Natural killer cell (primary cell): Measurements from ENCODE around the gene SMCHD1. TPM values are rescaled to one million over a fixed set of nuclear protein-coding genes. Genes with fewer than 3 reads are reported as not detected.
"Not testable (repeated sequence)": the region's sequence is repeated elsewhere in the genome, so short reads cannot be mapped to it uniquely, and the experiment has no call there.

Source experiments
- ATAC-seq, 3 donors: fragments of 150-1000 bp in 2 of 3; fragments of 200-7000 bp in 1 of 3; cut with Tn5 transposase; 1 replicate in 1 of 3; 2 replicates in 2 of 3; pipeline ENCODE4 v1.10.0; 2021; ENCODE audit warnings: mild to moderate bottlenecking in 2 of 3, moderate library complexity in 2 of 3
- DNase-seq, 2 donors: peaks; one replicate each; pipeline versions ENCODE4 v3.0.0 to v3.0.0-alpha.2; 2013 to 2021; ENCODE audit warnings: mixed read lengths in 1 of 2
- H3K27ac ChIP-seq: one replicate; pipeline ENCODE4 v1.5.1; 2013; ENCODE audit warnings: mild to moderate bottlenecking, low read length
- H3K27me3 ChIP-seq: one replicate; pipeline ENCODE4 v1.6.1; 2013; ENCODE audit warnings: low read length; ENCODE audit not compliant: control insufficient read depth, insufficient read depth
- H3K36me3 ChIP-seq: one replicate; pipeline ENCODE4 v1.6.1; 2013; ENCODE audit warnings: low read length; ENCODE audit not compliant: control insufficient read depth, insufficient read depth
- H3K4me1 ChIP-seq: one replicate; pipeline ENCODE4 v1.6.1; 2013; ENCODE audit warnings: low read length; ENCODE audit not compliant: control insufficient read depth, insufficient read depth
- H3K4me3 ChIP-seq: one replicate; pipeline ENCODE4 v1.5.1; 2013; ENCODE audit warnings: low read length
- H3K9me3 ChIP-seq: one replicate; pipeline ENCODE4 v1.6.1; 2013; ENCODE audit warnings: low read length; ENCODE audit not compliant: control insufficient read depth, insufficient read depth
- H3K27ac Mint-ChIP-seq, 2 donors: one replicate each; pipeline ENCODE4 v1.8.0; 2022; ENCODE audit warnings: mild to moderate bottlenecking in 2 of 2, mixed read lengths in 2 of 2, moderate library complexity in 1 of 2
- H3K27me3 Mint-ChIP-seq, 2 donors: one replicate each; pipeline ENCODE4 v1.8.0; 2022; ENCODE audit warnings: low read depth in 2 of 2, mixed read lengths in 2 of 2
- H3K36me3 Mint-ChIP-seq: one replicate; pipeline ENCODE4 v1.8.0; 2022; ENCODE audit warnings: mixed read lengths
- H3K4me1 Mint-ChIP-seq, 2 donors: one replicate each; pipeline ENCODE4 v1.8.0; 2022; ENCODE audit warnings: mixed read lengths in 2 of 2
- H3K4me3 Mint-ChIP-seq: one replicate; pipeline ENCODE4 v1.8.0; 2022; ENCODE audit warnings: mild to moderate bottlenecking, moderate library complexity, mixed read lengths
- H3K9me3 Mint-ChIP-seq, 2 donors: one replicate each; pipeline ENCODE4 v1.8.0; 2022; ENCODE audit warnings: mixed read lengths in 2 of 2
- CTCF ChIP-seq: fragments of 200-600 bp; IDR thresholded peaks from one replicate; pipeline ENCODE4 v1.8.0; 2022; ENCODE audit warnings: antibody characterized with exemption
- WGBS: methylation state at CpG from one replicate; pipeline ENCODE4 v1.1.7; 2013; ENCODE audit warnings: missing lambda C conversion rate; ENCODE audit not compliant: insufficient coverage; 5-methylcytosine and 5-hydroxymethylcytosine counted together
- intact Hi-C: fragments of 100-400 bp; cut with micrococcal nuclease; formaldehyde crosslinking; loops from one replicate; pipeline ENCODE4 v1.14.2; 2022
- total RNA-seq, 4 donors: library from RNA; stranded (reverse); fragments of 120-200 nt in 1 of 4; gene quantifications; one replicate each; pipeline versions ENCODE4 v1.2.3 to v1.2.4, GENCODE V29; 2013 to 2022

SMCHD1 gene
- total RNA-seq, 3 donors from 2014 or later (not counting 1 experiment from before 2014, with no cell fraction given), result 200 to 240 (median 203) TPM

GRCh38 chr18:2850816-2851215 is 195.3 kb downstream of the SMCHD1 start:
- Histone ChIP-seq H3K27me3 (peaks cover 35% of the 10 kb centered on the region), H3K4me1 (peaks cover 21% of the 10 kb centered on the region), H3K4me3 (no peak overlapping the region), H3K27ac (no peak overlapping the region), H3K36me3 (no peaks in the 10 kb centered on the region), H3K9me3 (no peaks in the 10 kb centered on the region)
- WGBS, result 94% methylated on average over 2 of the region's 2 CpGs
- Mint-ChIP-seq H3K9me3 (no peaks in the 10 kb centered on the region), H3K4me1 (peaks cover 20 to 27% of the 10 kb centered on the region in 2 donors), H3K27ac (no peak overlapping the region), H3K36me3 (no peaks in the 10 kb centered on the region), H3K27me3 (peaks cover 42% of the 10 kb centered on the region in 2 donors), H3K4me3 (no peak overlapping the region)
- no peak for TF ChIP-seq CTCF
- ATAC-seq (no peak), DNase-seq (no peak)
- intact Hi-C loops, result no loop called here

- peaks cover 15 to 17% of the 10 kb centered on the region in 2 donors for H3K4me1 Mint-ChIP-seq
- Histone ChIP-seq H3K27ac (no peak overlapping the region), H3K36me3 (no peaks in the 10 kb centered on the region), H3K4me1 (peaks cover 13% of the 10 kb centered on the region), H3K4me3 (no peak overlapping the region), H3K9me3 (no peaks in the 10 kb centered on the region), H3K27me3 (peaks cover 31% of the 10 kb centered on the region)
- no peak for TF ChIP-seq CTCF
- H3K27ac Mint-ChIP-seq, result no peak overlapping the region
- no peaks in the 10 kb centered on the region for H3K9me3 Mint-ChIP-seq
- no peaks in the 10 kb centered on the region for H3K36me3 Mint-ChIP-seq
- intact Hi-C loops, result no loop called here
- ATAC-seq (no peak), DNase-seq (no peak)
- peaks cover 34 to 37% of the 10 kb centered on the region in 2 donors for H3K27me3 Mint-ChIP-seq
- WGBS, result 93% methylated on average over 7 of the region's 8 CpGs
- H3K4me3 Mint-ChIP-seq, result no peak overlapping the region
These were observed 196.2 kb downstream of the SMCHD1 start for GRCh38 chr18:2851771-2852170.

GRCh38 chr18:2852460-2852859 is 196.9 kb downstream of the SMCHD1 start:
- H3K27ac Mint-ChIP-seq, intact Hi-C loops, H3K36me3 ChIP-seq, ATAC-seq, H3K4me1 ChIP-seq, H3K36me3 Mint-ChIP-seq, H3K4me3 ChIP-seq, H3K27ac ChIP-seq, DNase-seq, H3K4me3 Mint-ChIP-seq, H3K9me3 ChIP-seq, H3K9me3 Mint-ChIP-seq: not testable (repeated sequence)
- Mint-ChIP-seq H3K27me3 (peaks cover 34 to 35% of the 10 kb centered on the region in 2 donors), H3K4me1 (peaks cover 14 to 15% of the 10 kb centered on the region in 2 donors)
- H3K27me3 ChIP-seq, result peaks cover 29% of the 10 kb centered on the region
- 88% methylated on average over 11 of the region's 12 CpGs for WGBS

- peaks cover 5 to 7% of the 10 kb centered on the region in 2 donors for H3K4me1 Mint-ChIP-seq
- intact Hi-C loops, result no loop called here
- Histone ChIP-seq H3K4me1 (peaks cover under 1% of the 10 kb centered on the region), H3K27me3 (peaks cover 22% of the 10 kb centered on the region), H3K27ac (no peak overlapping the region), H3K36me3 (no peaks in the 10 kb centered on the region), H3K4me3 (no peak overlapping the region), H3K9me3 (no peaks in the 10 kb centered on the region)
- TF ChIP-seq CTCF, result no peak
- ATAC-seq (no peak), DNase-seq (no peak)
- H3K27ac Mint-ChIP-seq, result no peak overlapping the region
- no peaks in the 10 kb centered on the region for H3K9me3 Mint-ChIP-seq
- no peaks in the 10 kb centered on the region for H3K36me3 Mint-ChIP-seq
- peaks cover 26 to 29% of the 10 kb centered on the region in 2 donors for H3K27me3 Mint-ChIP-seq
- no peak overlapping the region for H3K4me3 Mint-ChIP-seq
- 93% methylated on average over 18 of the region's 18 CpGs for WGBS
These were observed 197.8 kb downstream of the SMCHD1 start for GRCh38 chr18:2853173-2853925.
